Medulla oblongata (tissue), 1 donor: ENCODE measurements around the gene SH3PXD2A.

Experiments used
- DNase-seq: peaks from one replicate; pipeline ENCODE4 v3.0.0-alpha.2; 2015; ENCODE audit errors: extremely low spot score

SH3PXD2A gene

DNA sequence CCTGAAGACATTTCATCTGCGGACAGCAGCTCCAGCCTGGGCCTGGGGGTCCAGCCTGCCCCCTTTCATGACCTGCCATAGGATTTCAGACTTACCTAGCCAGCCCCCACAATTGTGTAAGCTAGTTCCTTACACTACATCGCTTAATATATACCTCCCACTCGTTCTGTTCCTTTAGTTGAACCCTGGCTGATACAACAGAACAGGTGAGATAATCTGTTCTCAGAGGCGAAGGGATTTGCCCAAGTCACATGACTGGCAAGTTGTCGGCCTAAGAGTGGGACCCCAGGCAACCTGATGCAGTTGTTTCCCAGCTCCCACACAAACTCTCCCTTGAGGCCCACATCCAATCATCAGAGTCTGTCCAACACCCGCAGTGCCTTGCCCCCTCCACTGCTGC, 168.2 kb downstream of the SH3PXD2A start:
- DNase-seq, result no peak

DNA sequence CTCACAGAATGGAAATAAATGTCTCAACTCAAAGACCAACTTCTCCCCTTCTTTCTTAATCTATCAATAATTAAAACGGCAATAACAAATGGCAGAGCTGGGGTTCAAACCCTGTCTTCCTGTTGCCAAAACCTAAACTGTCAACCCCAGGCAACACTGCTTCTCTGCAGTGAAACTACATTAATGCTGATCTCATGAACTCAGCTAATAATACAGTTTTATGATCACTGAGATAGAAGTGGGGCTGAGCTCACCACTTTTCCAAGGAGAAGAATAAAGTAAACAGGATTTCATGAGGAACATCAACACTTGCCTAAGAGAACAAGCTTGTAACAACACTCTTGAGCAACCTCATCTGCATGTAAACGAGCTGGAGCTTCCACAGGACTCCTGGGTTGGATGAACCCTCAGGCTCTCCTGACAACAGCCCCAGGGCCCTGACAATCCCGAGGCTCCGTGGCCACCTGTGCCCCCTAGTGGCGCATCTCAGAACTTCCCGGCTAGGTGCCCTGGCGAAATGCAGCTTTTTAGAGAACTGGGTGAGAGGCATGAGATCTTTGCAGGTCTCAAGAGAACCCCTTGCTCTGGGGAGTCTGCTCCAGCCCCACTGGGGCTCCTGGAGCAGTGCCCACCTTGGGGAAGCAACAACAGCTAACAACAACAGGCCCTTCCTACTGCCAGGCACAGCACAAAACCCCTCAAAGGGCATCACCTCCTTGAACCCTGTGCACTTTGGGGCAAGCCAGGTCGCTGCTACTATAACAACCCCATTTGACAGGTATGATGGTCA, 169.3 kb downstream of the SH3PXD2A start:
- DNase-seq, result peak; percentile 90

DNA sequence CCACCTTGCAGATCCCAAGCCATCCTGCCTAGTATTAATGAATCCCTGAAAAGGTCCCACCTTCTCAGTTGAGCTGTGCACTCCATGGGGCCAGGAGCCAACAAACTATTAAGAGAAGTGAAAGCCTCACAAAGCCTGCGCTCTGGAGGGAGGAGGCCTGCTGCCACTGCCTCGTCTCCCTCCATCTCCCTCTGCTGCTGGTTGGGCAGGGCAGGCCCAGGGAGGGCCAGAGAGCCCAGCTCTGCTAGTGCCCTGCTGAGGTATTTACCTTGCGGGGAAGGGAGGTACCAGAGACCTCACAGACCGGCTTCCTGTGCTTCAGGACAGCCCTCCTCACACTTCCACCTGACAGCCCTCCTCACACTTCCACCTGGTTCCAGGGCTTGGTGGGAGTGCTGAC, 171.5 kb downstream of the SH3PXD2A start:
- DNase-seq, result no peak

DNA sequence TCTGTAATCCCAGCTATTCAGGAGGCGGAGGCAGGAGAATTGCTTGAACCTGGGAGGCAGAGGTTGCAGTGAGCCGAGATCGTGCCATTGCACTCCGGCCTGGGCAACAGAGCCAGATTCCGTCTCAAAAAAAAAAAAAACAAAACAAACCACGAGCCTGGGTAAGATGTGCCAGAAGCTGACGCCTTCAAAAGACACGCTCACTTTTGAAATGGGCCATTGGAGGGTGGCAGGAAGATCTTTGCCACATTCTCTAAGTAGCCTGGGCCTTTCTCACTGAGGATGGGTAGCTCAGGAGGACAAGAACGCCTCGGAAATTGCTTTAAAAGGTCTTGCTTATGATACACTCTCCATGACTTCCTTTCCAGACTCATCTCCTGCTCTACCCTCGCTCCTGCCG, 172.7 kb downstream of the SH3PXD2A start:
- DNase-seq, result no peak

DNA sequence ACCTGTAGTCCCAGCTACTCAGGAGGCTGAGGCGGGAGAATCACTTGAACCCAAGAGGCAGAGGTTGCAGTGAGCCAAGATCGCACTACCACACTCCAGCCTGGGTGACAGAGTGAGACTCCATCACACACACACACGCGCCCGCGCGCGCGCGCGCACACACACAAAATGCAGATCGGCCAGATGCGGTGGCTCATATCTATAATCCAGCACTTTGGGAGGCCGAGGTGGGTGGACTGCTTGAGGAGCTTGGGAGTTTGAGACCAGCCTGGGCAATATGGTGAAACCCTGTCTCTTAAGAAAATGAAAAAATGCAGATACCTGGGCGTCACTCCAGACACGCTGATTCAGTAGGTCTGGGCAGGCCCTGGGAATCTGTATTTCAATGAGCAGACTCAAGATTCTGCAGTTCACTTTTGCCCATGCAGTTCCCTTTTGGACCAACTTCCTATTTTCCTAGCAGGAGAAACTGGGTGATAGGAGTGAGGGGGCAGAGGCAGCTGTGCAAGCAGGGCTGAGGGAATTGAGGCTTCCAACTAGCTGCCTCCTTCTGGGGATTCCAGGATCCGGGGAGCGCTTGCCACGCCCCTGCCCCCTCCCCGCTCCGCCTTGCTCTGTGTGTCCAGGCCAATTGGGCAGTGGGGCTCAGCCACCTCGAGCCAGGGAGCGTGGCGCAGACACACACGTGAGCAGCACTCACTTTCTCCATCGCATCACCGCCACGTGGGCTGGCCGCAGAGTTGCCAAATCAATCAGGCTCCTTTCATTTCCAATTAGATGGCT, 173.6 kb downstream of the SH3PXD2A start:
- DNase-seq, result no peak

DNA sequence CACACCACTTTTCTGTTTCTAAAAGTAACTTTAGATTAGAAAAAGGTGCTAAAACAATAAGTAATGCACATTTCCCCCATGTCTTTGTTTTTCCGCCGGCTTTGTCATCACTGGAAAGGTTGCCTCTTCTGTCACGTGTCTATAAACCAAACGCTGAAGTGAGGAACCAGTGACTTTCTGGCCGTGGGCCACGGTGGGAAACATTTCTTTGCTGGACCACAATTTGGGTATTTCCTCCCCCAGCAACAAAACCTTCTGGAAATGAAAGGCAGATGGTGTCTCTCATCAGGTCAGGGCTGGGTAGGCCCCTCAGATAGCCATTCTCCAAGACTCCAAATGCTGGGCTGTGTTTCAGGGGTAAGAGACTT, 174.5 kb downstream of the SH3PXD2A start:
- no peak for DNase-seq

DNA sequence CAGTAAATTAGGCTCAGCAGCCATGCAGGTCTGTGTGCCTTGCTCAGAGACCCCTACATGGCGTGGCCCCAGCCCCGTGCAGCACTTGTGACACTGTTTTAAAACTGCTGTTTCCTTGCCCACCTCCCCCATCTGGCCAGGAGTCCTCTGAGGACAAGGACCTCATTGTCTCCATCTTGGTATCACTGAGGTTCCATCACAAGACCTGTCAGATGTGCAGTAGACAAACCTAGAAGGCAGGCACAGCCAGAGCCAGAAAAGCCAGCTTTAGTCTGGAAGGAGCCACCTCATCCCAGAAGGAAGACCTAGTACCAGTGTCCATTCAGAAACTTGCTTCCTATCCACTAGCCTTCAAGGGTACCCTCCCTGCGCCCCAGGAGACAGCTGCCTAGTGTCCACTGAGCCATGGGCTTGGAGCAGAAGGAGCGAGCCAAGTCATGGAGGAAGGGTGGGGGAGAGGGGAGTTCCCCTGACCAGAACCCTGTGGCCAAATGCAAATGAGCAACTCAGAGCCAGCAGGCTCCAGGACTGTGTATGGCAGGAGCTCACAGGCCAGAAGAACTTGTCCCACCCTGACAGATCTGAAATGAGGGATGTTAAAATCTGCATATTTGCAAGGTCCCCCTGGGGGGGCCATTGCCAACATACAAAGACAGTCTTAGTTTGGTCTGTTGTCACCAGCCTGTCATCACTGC, 176.1 kb downstream of the SH3PXD2A start:
- no peak for DNase-seq

DNA sequence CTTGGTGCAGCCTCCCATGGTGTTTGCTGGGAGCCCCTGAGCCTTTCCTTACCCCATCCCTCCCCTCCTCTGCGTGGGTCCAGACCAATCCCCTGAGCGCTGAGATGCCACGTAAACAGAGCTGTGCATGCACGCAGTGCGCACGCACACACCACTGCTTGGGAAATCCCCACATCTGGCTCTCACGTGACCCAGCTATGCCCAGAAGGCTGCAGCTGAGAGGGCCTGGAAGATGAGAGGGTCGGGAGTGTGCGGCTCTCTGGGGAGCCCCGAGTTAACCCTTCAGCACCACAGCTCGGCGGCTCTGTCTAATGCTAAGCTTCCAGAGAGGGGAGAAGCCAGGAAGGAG, 177.2 kb downstream of the SH3PXD2A start:
- DNase-seq, result peak; percentile 89

DNA sequence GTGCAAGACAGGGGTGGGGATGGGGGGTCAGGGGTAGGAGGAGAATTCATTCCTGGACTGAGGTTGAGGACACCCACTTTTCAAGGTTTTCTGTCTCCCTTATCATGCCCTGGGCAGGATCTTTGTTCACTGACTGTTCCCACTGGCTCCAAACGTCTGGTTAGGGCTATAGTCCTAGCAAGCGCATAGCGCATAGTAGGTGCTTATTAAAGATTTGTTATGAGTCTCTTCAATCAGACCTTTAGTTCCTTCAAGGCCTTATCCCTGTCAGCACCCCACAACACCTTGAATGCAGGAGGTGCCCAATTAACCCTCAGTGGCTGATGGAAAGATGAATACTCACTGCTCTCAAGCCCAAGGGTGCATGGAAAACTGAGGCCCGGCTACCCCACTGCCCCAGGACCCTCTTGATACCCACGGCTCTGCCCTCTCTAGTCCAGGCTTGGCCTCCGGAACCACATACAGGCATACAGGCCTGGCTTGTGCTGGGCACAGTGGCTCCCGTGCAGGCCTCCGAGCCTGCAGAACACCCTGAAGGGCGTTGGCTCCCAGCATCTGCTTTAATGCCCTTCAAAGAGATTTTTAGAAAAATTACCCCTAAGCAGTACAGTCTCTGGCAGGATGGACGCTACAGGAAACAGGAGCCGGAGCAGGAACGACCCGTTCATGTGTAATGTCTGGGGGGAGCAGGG, 177.7 kb downstream of the SH3PXD2A start:
- no peak for DNase-seq

DNA sequence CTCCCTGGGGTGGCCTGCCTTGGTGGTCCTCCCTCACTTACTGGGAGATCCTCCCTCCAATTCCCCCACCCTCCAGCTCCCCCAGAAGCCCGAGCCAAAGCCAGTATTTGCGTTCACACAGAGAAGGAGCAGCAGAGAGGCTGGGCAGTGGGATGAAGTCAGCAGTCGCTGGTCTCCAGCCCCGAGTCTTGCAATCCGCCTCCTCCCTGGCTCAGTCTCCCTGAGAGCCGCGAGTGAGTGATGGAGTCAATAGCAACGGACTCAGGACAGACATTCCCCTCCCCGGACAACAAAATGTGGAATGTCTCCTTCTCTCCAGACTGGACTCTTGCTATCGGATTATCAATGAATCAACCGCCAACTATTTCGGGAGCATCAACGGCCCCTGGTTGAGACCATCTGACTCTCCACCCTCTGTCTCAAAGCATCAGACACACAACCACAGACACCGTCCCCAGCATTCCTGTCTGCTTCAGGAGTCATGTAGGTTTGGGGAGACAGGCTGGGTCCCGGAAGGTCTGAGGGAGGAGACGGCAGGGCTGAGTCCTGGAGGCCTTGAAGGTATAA, 178.4 kb downstream of the SH3PXD2A start:
- no peak for DNase-seq

DNA sequence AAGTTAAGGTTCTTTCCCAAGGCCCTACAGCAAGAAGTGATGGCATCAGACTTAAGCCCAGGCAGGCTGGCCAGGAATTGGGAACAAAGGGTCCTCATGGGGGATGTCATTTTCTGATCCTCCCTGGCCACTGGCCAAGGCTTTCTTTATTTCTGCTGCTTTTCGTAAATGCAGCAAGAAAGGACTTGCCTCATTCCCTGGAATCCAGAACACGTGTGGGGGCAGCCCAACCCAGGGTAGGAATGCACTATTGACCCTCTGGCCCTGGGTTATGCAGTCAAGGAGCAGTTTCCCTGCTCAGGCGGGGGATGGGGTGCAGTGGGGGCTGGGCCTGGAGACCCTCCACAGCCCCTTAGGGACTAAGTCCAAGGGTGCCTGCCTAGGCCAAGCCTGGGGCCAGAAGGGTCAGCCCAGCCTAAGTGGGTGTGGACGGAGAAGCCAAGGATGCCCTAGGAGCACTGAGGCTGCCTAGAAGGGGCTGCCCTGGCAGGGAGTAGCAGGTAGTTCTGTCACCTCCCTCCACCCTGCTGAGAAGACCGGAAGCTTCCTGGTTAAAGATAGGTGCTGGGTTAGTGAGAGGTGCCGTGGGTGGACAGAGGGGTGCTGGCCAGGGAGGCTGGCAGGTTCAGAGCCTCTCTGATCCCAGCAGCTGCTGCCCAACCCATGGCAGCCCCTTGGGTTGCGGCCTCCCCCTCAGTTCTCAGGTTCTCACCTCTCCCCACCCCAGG, 179.2 kb downstream of the SH3PXD2A start:
- DNase-seq, result no peak

DNA sequence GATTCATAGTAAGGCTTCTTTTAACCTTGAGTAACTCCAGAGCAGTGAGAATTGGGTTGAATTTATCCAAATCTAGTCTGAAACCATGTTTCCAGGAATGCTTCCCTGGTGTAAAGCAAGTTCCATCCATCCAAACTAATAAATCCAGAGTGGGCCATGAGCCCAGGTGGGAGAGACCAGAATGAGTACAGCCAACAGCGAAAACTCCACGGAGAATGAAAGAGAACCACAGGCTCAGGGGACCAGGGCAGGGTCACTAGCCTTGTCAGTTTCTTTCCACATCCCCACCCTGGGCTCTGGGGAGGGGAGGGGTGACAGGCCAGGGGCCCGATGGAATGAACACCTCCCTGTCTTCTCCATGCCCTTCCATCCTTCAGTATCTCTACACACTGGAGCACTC, 181.8 kb downstream of the SH3PXD2A start:
- DNase-seq, result no peak

DNA sequence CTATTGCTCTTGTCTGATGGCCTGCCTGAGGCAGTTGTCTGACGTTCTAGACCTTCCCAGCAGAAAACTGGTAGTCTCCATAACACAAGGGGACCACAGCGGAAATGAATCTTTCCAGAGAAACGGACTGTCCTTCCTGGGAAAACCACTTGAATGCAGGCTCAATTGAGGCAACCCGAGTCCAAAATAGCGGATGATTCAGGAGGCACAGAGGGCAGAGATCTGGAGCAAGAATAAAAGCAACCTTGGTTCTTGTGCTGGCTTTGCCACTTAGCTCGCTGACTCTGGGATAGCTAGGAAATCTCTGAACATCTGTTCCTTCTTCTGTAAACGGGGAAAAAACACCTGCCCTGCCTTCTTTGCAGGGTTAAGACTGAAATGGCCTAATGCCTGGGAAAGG, 183.0 kb downstream of the SH3PXD2A start:
- DNase-seq, result no peak

DNA sequence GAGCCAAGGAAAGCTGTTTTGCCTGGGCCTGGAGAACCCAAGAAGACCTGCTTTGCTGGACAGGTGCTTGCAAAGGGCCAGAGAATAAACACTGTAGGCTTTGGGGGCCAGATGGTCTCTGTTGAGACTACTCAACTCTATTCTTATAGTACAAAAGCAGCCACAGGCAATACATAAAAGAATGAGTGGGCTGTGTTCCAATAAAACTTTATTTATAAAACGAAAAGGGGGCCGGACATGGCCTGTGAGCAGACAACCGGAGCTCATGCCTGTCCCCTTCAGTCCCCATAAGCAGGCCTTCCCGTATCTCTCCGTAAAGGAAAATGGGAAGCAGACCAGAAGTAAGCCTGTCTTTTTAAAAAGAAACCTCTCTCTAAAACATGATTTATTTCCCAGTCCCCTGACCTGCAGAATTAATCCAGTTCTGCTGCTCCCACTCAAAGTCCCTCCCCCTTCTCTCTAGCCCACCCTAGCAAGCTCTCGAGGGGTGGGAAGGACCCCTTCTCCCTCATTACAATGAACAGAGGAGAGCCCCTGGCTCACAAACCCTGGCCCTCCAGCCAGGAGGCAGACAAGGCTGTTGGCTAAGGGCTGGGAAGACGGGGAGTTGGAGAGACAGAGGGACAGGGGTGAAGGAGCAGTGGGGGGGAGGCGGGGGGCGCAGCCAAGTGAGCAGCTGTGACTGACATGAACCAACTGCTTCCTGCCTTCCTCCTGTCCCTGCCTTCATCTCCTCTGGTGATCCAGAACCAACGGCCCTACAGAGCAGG, 184.1 kb downstream of the SH3PXD2A start:
- DNase-seq, result no peak

DNA sequence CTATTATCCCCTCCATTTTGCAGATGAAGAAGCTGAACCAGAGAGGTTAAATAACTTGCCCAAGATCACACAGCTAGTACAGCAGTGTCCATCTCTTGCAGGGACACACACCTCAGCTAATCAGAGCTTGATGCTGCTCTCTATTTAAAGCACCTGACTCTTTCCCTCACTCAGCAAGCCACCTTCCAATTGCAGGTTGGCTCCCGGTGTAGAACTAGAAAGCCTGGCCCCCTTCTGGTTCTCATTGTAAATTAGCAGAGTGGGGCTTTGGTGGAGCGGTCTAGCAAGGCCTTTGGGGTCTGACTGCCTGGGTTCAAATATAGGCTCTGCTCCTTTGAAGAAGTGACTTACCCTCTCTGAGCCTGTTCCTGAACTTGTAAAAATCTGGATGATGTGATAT, 185.4 kb downstream of the SH3PXD2A start:
- no peak for DNase-seq

DNA sequence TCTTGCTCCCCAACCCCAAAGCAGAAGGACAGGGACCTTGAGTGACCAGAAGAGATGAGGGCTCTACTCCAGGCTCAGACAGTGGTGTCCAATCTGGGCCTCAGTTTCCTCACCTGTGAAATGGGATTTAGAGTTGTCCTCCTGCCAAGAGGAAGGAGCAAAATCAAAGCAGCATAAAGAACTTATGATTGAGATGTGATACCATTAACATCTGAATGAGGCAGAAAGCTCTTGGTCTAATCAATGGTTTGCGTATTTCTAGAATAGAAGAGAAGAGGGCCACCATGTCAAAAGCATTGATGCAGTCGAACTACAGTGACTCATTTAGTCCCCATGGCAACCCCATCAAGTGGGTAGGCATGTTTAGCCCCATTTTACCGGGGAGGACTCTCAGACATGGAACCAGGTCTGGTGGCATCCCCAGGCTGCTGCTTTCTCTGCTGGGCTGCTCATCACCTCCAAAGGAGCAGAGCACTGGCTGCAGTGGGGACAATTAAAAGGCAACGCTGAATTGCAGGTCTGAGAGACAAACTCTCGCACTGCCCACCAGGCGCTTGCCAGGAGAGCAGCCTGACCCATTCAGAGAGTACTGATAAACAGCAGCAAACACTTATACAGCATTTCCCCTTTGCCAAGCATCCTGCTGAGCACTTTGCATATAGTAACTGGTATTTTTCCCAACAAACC, 186.0 kb downstream of the SH3PXD2A start:
- no peak for DNase-seq

DNA sequence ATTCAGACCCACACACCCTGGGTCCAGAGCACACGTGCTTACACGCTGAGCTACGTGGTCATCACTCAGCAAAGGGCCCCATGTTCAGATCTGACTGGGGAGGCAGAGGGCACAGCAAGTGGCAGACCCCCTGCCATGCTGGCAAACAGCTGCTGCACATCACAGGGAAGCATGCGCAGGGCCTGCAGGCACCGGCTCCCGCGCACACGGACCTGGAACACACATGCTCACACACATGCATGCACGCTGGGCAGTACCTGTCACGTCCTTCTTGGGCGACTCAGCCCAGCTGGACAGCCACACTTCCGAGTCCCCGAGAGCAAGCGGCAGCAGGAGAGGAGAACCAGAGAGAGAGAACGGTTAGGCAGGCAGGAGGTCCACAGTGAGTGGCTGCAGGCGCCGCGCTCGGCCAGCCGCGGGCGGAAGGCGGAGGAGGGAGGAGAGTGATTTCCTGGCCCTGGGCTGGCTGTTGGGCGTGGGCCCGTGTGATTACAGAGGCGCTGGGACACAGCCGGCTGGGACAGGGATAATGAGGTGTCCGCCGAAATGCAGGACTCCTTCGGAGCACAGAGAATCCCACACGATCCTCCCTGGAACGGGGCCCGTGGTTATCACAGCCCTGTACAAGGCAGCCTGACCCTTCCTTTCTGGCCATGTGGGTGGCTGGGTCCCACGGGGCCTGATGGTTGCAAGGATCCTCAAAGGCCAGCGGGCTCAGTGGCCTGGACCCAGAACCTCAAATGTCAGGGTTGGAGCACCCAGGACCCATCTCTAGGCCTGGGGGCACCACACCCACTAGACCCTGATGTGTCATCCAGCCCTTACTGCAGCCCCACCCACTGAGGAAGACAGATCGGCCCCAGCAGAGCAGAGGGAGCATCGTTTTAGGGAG, 186.8 kb downstream of the SH3PXD2A start:
- DNase-seq, result no peak

DNA sequence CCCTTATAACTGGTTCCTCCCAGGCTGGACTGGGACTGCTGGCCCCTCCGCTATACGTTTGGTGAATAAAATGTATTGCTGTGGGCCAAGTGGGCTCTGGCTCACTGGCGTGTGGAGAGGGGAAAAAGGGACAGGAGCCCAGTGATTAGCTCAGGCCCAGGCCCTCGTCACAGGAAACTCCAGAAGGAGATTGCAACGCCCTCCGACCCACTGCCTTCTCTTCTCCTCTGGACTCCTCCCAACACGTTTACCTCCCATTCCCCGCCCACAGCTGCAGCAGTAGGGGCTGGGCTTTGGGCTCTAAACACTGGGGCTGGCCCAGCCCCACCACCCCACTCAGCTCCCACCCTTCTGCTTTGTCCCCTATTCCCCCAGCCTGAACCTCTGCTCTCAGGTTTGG, 188.0 kb downstream of the SH3PXD2A start:
- no peak for DNase-seq

DNA sequence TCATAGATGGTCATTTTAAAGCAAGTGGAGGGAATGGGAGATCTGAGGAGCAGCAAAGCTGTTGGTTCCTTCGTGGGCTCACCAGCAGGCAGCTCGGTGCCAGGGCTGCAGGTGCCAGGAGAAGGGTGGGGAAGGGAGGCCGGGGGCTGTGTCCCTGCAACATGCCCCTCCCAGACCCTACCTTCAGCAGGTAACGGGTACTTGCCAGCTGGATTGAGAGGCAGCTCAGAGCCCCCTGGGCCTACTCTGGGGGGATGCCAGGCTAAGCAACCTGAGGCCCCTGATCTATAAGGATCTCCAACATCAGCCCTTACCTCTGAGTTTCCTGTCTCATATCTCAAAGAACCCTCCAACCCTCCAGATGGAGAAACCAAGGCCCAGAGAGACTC, 188.6 kb downstream of the SH3PXD2A start:
- no peak for DNase-seq
